Stimulated activated CD4-positive, alpha-beta T cell treated with anti-CD3 and anti-CD28 coated beads, Interleukin-15, amount 100 ng/mL, for 24 hours (primary cell): ENCODE data around the gene KRT81.
"Not testable (repeated sequence)": the region's sequence is repeated elsewhere in the genome, so short reads cannot be mapped to it uniquely, and the experiment has no call there.

Source experiments
- DNase-seq: peaks from one replicate; pipeline ENCODE4 v3.0.0-alpha.2; 2020

KRT81 gene

GRCh38 chr12:52295663-52296062 lies 4.3 kb upstream of the KRT81 start:
- DNase-seq: no peak

- no peak for DNase-seq
Measured at GRCh38 chr12:52294803-52295202, 3.5 kb upstream of the KRT81 start.

DNA sequence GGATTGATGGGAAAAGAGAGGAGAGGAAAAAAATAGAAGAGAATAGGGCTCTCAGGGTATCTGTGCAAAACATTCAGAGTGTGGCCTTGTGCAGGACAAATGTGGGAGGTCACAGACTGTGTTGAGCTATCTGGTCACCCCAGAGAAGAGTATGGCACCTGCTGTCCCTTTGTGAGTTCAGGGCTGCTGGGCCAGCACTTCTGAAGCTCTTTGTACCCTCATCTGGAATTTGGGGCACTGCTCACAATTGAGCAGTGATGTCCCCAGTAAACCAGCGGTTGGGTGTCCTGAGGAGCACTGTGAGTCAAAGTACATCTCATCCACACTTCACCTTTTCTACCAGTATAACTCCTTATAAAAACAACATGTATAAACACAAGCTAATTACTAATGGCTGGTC lies 2.6 kb upstream of the KRT81 start:
- no peak for DNase-seq

- DNase-seq: not testable (repeated sequence)
Measured at GRCh38 chr12:52290483-52291134, 725 bp downstream of the KRT81 start.

DNA sequence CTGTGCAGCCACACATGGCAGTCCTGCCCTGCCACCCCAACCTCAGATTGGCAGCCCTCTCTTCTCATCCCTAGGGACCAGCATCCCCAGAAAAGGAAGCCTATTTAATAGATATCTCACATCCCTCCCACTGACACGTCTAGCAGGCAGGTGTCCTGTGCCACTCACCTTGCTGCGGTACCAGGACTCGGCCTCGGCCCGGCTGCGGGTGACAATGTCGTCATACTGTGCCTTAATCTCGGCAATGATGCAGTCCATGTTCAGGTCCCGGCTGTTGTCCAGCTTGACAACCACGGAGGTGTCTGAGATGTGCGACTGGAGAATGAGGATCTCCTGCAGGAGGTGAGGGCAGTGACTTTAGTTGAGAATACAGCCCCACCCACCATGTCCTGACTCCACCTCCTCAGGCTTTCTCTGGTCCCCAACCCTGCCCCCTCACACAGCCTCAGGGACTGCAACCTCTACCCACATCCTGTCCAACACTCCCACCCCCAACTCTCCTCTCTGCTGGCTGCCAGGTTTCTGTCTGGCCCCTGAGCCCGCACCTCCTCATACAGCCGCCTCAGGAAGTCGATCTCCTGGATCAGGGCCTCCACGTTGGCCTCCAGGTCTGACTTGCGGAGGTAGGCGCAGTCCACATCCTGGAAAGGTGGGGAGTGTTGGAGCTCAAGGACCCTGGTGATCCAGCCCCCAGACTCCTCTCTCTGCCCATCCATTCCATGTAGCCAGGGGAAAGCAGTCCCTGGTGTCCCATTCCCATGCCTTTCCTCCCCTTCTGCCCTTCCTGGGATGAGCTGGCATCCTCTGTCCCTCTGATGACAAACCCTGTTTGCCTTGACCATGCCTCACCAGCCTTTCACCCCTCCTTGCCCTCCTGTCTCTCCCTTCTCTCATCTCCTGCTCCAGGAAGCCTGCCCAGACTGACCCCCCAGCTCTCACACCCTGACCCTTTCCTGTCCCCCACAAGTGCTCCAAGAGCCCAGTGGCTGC lies 3.2 kb downstream of the KRT81 start:
- not testable (repeated sequence) for DNase-seq

GRCh38 chr12:52286857-52287785 lies 4.2 kb downstream of the KRT81 start:
- DNase-seq: not testable (repeated sequence)

- no peak for DNase-seq
Measured at GRCh38 chr12:52285851-52286530, 5.3 kb downstream of the KRT81 start.

- DNase-seq: no peak
Measured at GRCh38 chr12:52285172-52285745, 6.1 kb downstream of the KRT81 start.

GRCh38 chr12:52284562-52285171 lies 6.7 kb downstream of the KRT81 start:
- DNase-seq: no peak

- DNase-seq: no peak
Measured at GRCh38 chr12:52280796-52281560, 10.4 kb downstream of the KRT81 start.

- no peak for DNase-seq
Measured at GRCh38 chr12:52280319-52280795, 11.0 kb downstream of the KRT81 start.

DNA sequence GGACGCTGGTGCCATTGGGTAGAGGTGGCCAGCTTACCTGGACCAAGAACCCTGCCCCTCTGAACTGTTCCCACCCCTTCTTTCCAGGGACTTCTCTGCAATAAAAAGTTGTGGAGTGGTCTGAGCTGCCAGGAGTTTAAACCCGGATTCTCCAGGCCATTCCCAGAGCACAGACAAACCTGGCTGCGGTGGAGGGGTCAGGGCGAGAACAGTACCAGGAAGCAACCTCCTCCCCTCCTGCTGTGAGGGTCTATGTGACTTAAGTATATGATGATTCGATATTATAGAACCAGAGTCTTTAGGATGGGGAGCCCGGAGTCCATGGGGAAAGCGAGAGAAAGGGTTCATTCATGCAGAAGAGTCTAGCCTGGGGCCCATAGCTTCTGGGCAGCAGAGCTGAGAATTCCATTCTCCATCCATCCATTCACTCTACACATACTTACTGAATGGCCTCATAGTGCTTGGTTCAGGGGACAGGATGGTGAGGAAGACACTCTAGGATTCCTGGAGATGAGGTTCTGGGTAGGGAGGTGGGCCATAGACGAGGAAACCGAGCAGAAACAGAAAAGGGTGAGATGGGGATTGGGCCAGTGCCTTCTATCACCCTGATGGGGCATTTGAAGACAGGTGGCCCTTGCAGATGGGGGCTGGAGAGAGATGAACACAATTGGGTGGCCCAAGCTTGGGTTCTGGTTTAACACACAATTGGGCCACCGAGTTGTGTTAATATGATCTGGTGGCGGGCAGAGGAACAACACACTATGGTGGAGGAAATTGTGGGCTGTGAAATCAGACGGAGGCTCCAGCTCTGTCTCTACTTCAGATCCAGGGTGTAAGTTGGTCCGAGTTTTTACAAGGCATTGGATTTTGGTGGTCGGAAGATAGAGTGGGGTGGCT lies 11.7 kb downstream of the KRT81 start:
- DNase-seq: no peak

GRCh38 chr12:52278575-52279421 lies 12.5 kb downstream of the KRT81 start:
- peak; percentile 80 for DNase-seq

GRCh38 chr12:52277486-52278245 lies 13.7 kb downstream of the KRT81 start:
- no peak for DNase-seq

DNA sequence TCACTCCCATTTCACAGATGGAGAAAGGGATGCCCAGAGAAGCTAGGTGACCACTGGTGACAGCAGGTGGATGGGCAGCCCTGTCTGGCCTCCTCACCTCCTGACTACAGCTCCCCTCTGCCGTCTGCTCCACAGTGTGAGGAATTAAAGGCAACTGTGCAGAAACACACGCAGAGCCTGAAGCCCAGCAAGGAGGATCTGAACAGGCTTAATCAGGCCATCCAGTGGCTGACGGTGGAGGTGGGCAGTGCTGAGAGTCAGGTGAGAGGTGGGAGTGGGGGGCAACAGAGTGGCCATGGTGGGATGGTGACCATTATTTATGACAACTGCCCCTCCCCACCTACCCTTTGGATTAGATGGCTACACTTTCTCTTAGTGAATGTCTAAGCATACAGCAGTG lies 15.6 kb downstream of the KRT81 start:
- DNase-seq: no peak

DNA sequence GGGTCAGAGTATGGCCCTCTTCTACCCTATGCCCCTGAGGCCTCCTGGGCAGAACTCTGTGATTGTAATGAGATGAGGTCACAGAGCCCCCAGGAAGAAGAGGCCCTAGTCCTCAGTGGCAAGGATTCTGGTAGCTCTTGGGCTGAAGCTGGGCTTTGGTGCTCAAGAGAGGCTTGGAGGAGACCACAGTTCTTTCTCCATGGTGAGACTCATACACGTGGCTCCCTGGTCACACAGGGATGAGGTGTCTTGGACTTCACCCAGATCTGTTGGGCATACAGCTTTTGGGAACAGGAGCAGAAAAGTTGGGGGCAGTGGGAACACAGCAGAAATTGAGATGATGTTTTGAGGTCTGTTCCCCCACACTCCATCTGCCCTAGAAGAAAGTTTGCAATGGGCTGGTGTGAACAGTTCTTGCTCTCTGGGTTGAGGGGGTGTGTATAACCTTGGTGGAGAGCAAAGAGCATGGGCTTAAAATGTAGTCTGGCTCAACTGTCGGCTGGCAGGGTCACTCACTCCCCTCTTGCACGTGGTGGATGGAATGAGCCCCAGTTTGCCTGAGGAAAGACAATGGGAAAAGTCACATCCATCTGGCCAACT lies 16.7 kb downstream of the KRT81 start, which contains the start of gene KRT86:
Gene KRT86, plus strand, starts transcription at position 125 of the 600 bp plus-strand sequence. CDS start 27,272 bp downstream, outside the sequence.
- DNase-seq: no peak

GRCh38 chr12:52271158-52271557 lies 20.2 kb downstream of the KRT81 start:
- DNase-seq: no peak
